Omental fat pad (tissue), 4 donors: ENCODE data around the gene FAM9A. TPM values are rescaled to one million over a fixed set of nuclear protein-coding genes. Genes with fewer than 3 reads are reported as not detected.

ENCODE experiments used
- ATAC-seq: fragments of 150-250 bp; one replicate; pipeline ENCODE4 v1.9.1; 2016; ENCODE audit warnings: mild to moderate bottlenecking, moderate library complexity; ENCODE audit not compliant: low FRiP score
- DNase-seq: peaks from one replicate; pipeline ENCODE4 v3.0.0-alpha.2; 2019; ENCODE audit warnings: low spot score
- CTCF ChIP-seq, 3 donors: fragments of 450-650 bp; IDR thresholded peaks; one replicate each; pipeline ENCODE4 v1.5.1; 2016 to 2017; ENCODE audit warnings: antibody characterized with exemption in 3 of 3, mild to moderate bottlenecking in 3 of 3, moderate library complexity in 2 of 3
- total RNA-seq, 4 donors: library from RNA; depleted of rRNA; stranded (reverse); fragments of >200 nt; gene quantifications; one replicate each; pipeline ENCODE4 v1.1.0, GENCODE V29; 2016

FAM9A gene
- not detected for total RNA-seq

GRCh38 chrX:8801041-8801599 lies at the start of gene FAM9A:
Gene FAM9A (minus strand): TSS chrX:8801383. CDS start chrX:8800171, 1,212 bp downstream.
- no peak for TF ChIP-seq CTCF (IDR thresholded peaks at IDR 0.05)
- ATAC-seq: no peak
- DNase-seq: no peak

GRCh38 chrX:8850478-8850877 lies 49.3 kb upstream of the FAM9A start:
- DNase-seq: no peak
- ATAC-seq: no peak
- TF ChIP-seq CTCF (IDR thresholded peaks at IDR 0.05): no peak

- TF ChIP-seq CTCF (IDR thresholded peaks at IDR 0.05): no peak
- DNase-seq (no peak), ATAC-seq (no peak)
Measured at GRCh38 chrX:8849945-8850344, 48.8 kb upstream of the FAM9A start.

- no peak for TF ChIP-seq CTCF (IDR thresholded peaks at IDR 0.05)
- ATAC-seq (no peak), DNase-seq (no peak)
Measured at GRCh38 chrX:8849458-8849857, 48.3 kb upstream of the FAM9A start.

- ATAC-seq (no peak), DNase-seq (no peak)
- no peak for TF ChIP-seq CTCF (IDR thresholded peaks at IDR 0.05)
Measured at GRCh38 chrX:8848911-8849310, 47.7 kb upstream of the FAM9A start.

- DNase-seq (no peak), ATAC-seq (no peak)
- TF ChIP-seq CTCF (IDR thresholded peaks at IDR 0.05): no peak
Measured at GRCh38 chrX:8848441-8848840, 47.3 kb upstream of the FAM9A start.

GRCh38 chrX:8847360-8847759 lies 46.2 kb upstream of the FAM9A start:
- DNase-seq (no peak), ATAC-seq (no peak)
- TF ChIP-seq CTCF (IDR thresholded peaks at IDR 0.05): no peak
